Mucosa of descending colon (tissue), 3 donors: ENCODE measurements around the gene AOPEP. TPM values are rescaled to one million over a fixed set of nuclear protein-coding genes. Genes with fewer than 3 reads are reported as not detected.

Experiments used
- ATAC-seq: fragments of 200-7000 bp; cut with Tn5 transposase; one replicate; pipeline ENCODE4 v1.9.1; 2020; ENCODE audit warnings: mild to moderate bottlenecking, moderate library complexity
- DNase-seq, 3 donors: peaks; one replicate each; pipeline ENCODE4 v3.0.0-alpha.2; 2020
- H3K36me3 ChIP-seq: fragments of 200-600 bp; one replicate; pipeline ENCODE4 v1.8.0; 2021; ENCODE audit warnings: low read depth, mild to moderate bottlenecking
- H3K4me1 ChIP-seq: fragments of 200-600 bp; one replicate; pipeline ENCODE4 v1.8.0; 2021; ENCODE audit warnings: low read depth, mild to moderate bottlenecking
- H3K4me3 ChIP-seq: fragments of 200-600 bp; one replicate; pipeline ENCODE4 v1.8.0; 2021; ENCODE audit warnings: mild to moderate bottlenecking
- H3K9me3 ChIP-seq: fragments of 200-600 bp; one replicate; pipeline ENCODE4 v1.8.0; 2021; ENCODE audit warnings: mild to moderate bottlenecking
- CTCF ChIP-seq: fragments of 200-600 bp; IDR thresholded peaks from one replicate; pipeline ENCODE4 v1.8.0; 2022; ENCODE audit warnings: antibody characterized with exemption, mild to moderate bottlenecking
- intact Hi-C, 2 donors: fragments of 100-400 bp; cut with DNase I in 1 of 2; cut with micrococcal nuclease in 1 of 2; formaldehyde crosslinking; loops; one replicate each; pipeline versions ENCODE4 v1.11.0 to v1.11.1; 2022; cut with DNase I, micrococcal nuclease
- total RNA-seq, 3 donors: library from RNA; stranded (reverse); fragmentation: NEBNext Ultra II Directional in 2 of 3; extraction: Animal tissue kit (Norgen Biotek cat#: 25700) in 2 of 3; gene quantifications; one replicate each; pipeline versions ENCODE4 v1.2.1 to v1.2.4, GENCODE V29; 2021 to 2023
- donor health status: DM: no; HTN: no; CAD: no; lungs with moderate emphysema.
- donor health status: DM: no; HTN: no; CAD: no.
- donor health status: DM: no; HTN: yes; CAD: no.

The AOPEP gene
- total RNA-seq, 3 donors from 2014 or later, result 47.5 to 102 (median 57.8) TPM

GRCh38 chr9:94786586-94786985, 60.1 kb downstream of the AOPEP start:
- no peak overlapping the region for H3K4me3 ChIP-seq
- intact Hi-C loops, result loop anchor here in 1 of 2 donors (10.0 kb wide), 1 partner anchor 238 kb away; no protein-coding TSS in a partner anchor
- no peaks in the 10 kb centered on the region for H3K9me3 ChIP-seq
- no peaks in the 10 kb centered on the region for H3K36me3 ChIP-seq
- DNase-seq (no peak), ATAC-seq (no peak)
- no peak for TF ChIP-seq CTCF
- no peaks in the 10 kb centered on the region for H3K4me1 ChIP-seq

GRCh38 chr9:94787266-94787665, 60.8 kb downstream of the AOPEP start:
- ATAC-seq, result no peak

GRCh38 chr9:94788570-94789105, 62.1 kb downstream of the AOPEP start:
- H3K36me3 ChIP-seq, result no peaks in the 10 kb centered on the region
- intact Hi-C loops, result loop anchor here in 1 of 2 donors (10.0 kb wide), 1 partner anchor 236 kb away; no protein-coding TSS in a partner anchor
- DNase-seq, result no peak
- ATAC-seq, result no peak
- TF ChIP-seq CTCF, result no peak
- no peak overlapping the region for H3K4me3 ChIP-seq
- H3K9me3 ChIP-seq, result no peaks in the 10 kb centered on the region
- no peaks in the 10 kb centered on the region for H3K4me1 ChIP-seq

More at GRCh38 chr9:94787266-94787665, 60.8 kb downstream of the AOPEP start:
- Histone ChIP-seq H3K4me1 (no peaks in the 10 kb centered on the region), H3K4me3 (no peak overlapping the region), H3K9me3 (no peaks in the 10 kb centered on the region), H3K36me3 (no peaks in the 10 kb centered on the region)
- intact Hi-C loops, result loop anchor here in 1 of 2 donors (10.0 kb wide), 1 partner anchor 238 kb away; no protein-coding TSS in a partner anchor
- TF ChIP-seq CTCF, result no peak
- DNase-seq, result no peak

GRCh38 chr9:94791435-94791834, 64.9 kb downstream of the AOPEP start:
- intact Hi-C loops, result no loop called here
- H3K9me3 ChIP-seq, result no peaks in the 10 kb centered on the region
- H3K4me1 ChIP-seq, result no peaks in the 10 kb centered on the region
- no peak overlapping the region for H3K4me3 ChIP-seq
- TF ChIP-seq CTCF, result no peak
- no peaks in the 10 kb centered on the region for H3K36me3 ChIP-seq
- DNase-seq (no peak), ATAC-seq (no peak)

GRCh38 chr9:94792511-94792910, 66.0 kb downstream of the AOPEP start:
- H3K36me3 ChIP-seq, result no peaks in the 10 kb centered on the region
- DNase-seq (no peak), ATAC-seq (peak; percentile 45)
- no peaks in the 10 kb centered on the region for H3K9me3 ChIP-seq
- no peak overlapping the region for H3K4me3 ChIP-seq
- H3K4me1 ChIP-seq, result no peaks in the 10 kb centered on the region
- TF ChIP-seq CTCF, result no peak
- intact Hi-C loops, result no loop called here
